GM21576 (cell line): Measurements from ENCODE around the gene ABCB11.

Experiments used
- ATAC-seq: cut with Tn5 transposase; IDR thresholded peaks from one replicate; pipeline ENCODE4 v1.9.1; 2021; ENCODE audit warnings: mild to moderate bottlenecking, moderate library complexity; ENCODE audit not compliant: unreplicated experiment

Gene ABCB11

DNA sequence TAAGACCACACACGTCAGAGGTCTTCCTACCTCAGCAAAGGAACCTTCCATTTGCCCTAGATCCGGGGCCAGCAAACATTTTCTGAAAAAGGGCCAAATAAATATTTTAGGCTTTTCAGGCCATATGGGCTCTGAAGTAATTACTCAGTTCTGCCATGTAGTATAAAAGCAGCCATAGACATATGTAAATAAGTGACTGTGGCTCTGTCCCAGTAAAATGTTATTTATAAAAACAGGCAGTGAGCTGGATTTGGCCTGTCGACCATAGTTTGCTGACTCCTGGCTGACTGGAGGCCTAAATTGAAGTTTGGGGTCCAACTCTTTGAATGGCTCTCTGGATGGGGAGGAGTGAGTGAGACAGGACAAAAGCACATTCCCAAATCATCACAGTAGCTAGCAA is 49.5 kb downstream of the ABCB11 start:
- no peak for ATAC-seq

DNA sequence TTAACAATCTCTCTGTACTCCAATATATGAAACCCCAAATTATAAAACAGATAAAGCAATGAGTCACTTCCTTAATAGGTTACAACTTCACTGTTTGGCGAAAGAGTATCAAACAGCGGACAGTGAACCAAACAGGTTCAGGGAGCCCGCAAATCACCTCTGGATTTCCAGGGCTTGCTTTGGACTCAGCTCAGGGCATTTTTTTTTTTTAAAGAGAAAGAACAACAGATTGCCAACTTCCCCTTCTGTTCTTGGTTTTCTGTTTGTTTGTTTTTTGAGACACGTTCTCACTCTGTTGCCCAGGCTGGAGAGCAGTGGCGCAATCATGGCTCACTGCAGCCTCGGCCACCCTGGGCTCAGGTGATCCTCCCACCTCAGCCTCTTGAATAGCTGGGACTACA is 52.7 kb downstream of the ABCB11 start:
- ATAC-seq: no peak

DNA sequence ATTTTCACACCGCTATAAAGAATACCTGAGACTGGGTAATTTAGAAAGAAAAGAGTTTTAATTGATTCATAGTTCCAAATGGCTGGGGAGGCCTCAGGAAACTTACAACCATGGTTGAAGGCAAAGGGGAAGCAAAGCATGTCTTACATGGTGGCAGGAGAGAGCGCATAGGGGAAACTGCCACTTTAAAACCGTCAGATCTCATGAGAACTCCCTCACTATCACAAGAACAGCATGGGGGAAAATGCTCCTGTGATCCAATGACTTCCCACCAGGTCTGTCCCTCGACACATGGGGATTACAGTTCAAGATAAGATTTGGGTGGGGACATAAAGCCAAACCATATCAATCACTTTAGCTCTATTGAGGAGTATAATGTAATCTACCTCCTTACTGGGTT is 53.5 kb downstream of the ABCB11 start:
- ATAC-seq: no peak

DNA sequence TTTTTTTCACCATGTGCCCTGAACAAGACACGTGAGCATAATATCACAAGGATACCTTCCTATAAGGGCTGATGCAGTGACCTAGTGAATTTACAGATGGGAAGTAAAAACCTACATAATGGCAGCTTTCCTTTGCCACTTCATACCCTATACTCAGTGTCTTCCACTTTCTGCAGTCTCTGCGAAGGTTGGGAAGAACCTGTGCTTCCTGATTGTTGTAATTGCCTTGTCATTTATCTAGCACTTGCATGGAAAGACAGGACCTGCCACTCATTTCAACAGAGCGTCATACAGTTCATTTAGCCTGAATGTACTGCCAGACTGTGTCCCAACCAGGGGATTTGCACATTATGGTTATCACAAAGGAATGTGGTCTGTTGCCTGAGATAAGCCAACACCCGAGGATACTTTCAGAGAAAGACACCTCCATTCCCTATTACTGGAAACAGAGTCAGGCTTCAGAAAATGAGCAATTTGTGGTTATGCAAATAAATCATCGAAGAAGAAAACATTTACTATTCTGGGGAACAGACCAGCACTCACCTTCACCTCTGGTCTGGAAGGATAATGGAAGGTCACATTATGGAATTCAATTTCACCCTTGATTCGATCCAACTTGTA is 55.0 kb downstream of the ABCB11 start:
- ATAC-seq: no peak

DNA sequence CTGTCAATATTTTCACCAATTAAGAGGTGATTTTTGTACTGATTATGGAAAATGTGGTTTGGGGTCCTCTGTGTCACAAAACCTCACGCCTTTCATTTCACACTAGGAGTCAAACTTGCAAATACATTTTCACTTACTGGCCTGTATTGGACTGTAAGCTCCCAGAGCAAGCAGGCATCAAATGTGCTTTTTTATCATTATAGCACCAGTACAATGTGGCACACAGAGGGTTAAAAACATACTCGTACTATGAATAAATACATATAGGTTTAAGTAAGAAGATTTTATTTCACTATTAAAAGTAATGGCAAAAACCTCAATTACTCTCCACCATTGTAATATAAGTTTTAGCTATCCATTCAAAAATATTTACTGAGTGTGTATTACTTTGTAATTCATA is 56.7 kb downstream of the ABCB11 start:
- no peak for ATAC-seq

DNA sequence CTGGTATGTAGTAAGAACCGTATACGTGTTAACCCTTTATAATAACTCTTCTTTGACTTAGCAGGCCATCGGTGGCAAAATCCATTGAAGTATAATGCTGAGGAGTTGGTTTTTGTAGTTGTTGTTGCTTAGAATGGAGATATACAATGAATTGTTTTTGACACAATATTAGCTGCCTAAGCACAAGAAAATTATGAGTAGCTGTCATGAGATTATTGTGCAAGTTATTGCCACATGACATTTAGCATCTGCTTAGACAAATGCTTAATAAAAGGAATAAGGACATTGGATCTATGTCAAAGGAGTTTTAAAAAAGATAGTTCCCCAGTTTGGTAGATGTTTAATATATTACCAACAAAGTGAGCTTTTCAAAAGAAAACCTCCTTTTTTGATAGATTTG is 59.9 kb downstream of the ABCB11 start:
- ATAC-seq: no peak

DNA sequence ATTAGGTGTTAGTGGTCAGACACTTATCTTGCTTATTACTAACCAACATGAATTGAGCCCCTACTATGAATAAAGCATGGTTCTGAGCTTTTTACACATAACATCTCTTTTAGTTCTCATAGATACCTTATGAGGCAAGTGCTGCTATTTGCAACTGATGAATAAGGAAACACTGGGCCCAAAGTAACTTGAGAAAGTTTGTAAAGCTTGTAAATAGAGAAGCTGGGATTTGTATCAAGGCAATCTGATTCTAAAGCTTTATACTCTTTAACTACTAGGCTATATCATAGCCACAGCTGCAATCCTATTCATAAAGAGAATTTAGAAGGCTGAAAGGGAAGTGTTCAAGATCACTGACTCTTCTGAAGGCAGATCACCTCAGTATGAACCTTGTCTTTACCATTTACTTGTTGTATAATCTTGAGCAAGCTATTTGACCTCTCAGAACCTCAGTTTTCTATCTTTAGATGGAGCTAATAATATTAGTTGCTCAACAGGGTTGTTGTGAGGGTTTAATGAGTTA is 60.4 kb downstream of the ABCB11 start:
- no peak for ATAC-seq

DNA sequence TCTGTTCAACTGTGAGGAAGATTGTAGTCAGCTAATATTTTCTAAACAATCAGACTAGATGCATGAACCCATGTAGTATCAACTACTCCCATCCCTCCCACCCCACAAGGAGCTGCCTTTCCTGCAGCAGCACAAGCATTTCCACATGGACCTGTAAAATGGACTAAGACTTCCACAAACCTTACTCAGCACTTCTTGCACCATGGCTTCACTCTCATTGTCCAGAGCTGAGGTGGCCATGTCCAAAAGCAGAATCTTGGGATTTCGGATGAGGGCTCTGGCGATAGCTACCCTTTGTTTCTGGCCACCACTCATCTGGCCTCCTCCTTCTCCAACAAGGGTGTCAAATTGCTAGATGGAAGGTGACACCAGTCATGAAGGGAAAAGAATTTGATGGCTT is 61.3 kb downstream of the ABCB11 start:
- ATAC-seq: no peak

DNA sequence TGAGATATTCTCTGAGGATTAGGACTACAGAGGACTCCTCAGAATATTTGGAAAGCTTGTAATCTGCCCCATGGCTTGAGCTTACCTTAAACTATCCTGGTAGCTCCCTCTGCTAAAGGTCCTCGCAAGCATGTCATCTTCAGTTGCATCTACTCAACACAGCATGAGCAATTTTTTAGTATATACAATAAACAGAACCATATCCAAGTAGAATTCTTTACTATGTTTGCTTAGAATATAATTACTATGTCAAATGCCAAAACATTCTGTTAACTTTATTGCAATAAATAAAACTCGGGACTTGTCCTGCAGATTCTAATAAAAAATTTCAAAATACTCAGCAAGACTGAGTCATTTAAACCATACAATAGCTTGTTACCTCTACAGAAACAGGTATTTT is 62.8 kb downstream of the ABCB11 start:
- no peak for ATAC-seq

DNA sequence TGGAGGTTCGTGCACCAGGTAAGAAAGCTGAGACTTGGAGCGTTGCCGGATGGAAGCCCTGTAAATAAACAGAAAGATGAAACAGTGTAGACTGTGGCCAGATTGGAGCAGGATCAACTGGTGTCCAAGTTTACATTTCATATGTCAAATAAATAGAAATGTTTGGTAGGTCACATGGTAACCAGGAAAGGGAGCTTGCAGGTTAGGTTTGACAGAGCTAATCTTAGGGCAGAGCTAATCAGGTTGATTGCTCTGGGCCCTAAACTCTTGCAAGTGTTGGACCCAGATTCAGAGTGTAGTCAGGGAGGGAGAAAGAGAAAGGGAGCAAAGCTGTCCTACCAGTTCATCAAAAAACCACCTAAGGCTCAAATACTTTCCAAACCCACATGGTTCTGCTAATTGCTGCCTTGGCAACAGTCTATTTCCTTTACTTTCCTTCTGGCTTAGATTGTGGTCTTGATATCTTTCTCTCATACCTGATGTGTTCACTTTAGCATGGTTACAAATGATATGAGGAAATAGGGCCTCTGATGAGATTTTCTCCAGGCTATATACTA is 66.8 kb downstream of the ABCB11 start:
- ATAC-seq: no peak

DNA sequence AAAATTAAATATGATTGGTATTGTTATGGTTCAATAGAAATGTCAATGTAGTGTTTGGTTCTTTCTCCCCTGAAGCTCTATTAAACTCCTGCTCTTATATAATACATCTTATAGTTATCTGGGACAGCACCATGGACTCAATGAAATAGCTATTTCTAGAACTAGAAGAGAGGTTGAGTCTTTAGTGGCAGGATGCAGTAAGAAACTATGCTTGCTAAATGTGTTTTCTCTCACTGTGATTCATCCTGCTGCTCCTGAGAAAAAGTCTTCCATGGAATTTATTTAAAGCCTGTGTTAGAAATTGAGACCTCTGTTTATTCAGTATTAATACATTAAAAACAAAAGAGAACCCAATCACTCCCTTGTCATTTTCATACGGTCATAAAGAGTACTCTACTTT is 68.5 kb downstream of the ABCB11 start:
- no peak for ATAC-seq

DNA sequence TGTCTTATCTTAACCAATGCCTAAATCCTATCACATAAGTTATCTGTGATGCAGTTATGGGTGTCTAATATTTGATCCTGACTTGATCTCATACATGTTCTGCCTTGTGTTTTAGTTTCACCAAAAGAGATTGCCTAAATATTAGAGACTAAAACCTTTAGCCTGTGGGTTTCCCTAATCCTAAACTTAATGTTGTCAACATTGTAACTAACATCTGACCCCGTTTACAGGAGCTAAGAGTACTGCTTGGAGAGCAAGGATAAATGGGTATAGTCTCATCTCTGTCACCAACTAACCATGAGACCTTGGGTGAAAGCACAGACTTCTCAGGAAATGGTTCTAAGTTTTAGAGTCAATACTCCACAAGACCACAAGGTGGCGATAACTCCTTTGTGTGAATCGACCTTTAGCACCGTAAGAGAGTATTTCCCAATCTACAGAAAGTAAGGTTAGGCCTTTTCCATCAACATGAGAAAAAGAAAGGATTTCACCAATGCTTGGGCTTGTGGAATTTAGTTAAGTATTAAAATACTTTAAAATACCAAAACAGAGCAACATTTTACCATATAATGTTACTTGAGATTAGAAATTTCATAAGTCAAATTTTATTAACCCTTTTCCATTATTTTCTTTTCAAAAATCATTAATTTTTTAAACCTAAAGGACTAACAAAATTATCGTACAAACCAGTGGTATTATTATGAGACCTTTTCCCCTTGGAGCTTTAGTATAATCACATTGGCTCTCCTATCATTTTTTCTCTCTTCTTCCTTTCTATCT is 69.5 kb downstream of the ABCB11 start:
- peak; percentile 90 for ATAC-seq

DNA sequence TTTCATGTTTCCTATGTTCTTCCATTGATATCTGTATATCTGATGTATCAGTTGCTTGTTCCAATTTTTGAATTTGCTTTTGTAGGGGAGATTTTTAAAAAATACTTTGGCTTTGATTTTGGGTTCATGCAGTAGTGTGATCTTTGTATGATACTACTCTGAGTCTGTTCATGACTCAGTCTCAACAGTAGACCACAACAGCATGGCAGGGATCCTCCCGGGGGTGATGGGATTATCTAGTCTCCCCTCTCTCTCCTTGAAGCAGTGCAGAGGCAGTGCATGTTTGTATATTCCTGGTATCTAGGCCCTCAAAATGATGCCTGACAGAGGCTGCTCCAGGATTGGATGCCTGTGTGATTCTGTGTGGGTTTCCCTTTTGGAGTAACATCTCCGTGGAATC is 74.7 kb downstream of the ABCB11 start:
- ATAC-seq: no peak

DNA sequence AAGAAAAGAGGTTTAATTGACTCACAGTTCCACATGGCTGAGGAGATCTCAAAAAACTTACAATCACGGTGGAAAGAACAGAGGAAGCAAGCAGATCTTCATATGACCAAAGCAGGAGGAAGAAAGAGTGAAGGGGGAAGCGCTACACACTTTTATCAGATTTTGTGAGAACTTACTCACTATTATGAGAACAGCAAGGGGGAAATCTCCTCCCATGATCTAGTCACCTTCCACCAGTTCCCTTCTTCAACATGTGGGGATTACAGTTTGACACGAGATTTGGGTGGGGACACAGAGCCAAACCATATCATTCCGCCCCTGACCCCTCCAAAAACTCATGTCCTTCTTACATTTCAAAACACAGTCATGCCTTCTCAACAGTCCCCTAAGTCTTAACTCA is 75.8 kb downstream of the ABCB11 start:
- no peak for ATAC-seq

DNA sequence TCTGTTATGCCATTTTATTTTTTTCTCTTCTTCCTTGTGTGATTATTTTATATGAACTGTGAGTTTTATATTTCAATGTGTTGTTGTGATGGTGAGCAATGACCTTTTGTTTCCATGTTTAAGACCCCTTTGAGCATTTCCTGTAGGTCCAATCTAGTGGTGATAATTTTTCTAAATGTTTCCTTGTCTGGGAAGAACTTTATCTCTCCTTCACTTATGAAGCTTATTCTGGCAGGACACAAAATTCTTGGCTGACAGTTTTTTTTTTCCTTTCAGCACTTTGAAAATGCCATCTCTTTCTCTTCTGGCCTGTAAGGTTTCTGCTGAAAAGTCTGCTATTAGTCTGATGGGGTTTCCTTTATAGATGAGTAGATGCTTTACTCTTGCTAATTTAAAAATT is 76.9 kb downstream of the ABCB11 start:
- ATAC-seq: no peak

DNA sequence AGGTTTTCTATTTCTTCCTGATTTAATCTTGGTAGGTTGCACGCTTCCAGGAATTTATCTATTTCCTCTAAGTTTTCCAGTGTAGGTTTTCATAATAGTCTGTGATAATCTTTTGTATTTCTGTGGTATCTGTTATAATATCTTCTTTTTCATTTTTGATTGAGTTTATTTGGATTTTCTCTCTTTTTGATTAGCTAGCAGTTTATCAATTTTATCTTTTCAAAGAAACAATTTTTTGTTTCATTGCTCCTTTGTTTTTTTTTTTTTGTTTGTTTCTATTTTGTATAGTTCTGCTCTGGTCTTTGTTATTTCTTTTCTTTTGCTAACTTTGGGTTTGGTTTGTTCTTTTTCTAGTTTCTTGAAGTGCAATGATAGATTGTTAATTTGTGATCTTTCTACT is 78.7 kb downstream of the ABCB11 start:
- ATAC-seq: no peak

DNA sequence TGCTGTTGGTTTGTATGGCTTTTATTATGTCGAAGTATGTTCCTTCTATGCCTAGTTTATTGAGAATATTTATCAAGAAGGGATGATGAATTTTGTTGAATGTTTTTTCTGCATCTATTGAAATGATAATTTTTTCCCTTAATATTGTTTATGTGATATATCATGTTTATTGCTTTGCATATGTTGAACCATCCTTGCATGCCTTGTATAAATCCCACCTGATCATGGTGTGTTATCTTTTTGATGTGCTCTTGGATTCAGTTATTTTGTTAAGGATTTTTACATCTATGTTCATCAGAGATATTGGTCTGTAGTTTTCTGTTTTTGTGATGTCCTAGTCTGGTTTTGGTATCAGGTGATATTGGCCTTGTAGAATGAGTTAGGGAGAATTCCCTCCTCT is 79.3 kb downstream of the ABCB11 start:
- no peak for ATAC-seq

DNA sequence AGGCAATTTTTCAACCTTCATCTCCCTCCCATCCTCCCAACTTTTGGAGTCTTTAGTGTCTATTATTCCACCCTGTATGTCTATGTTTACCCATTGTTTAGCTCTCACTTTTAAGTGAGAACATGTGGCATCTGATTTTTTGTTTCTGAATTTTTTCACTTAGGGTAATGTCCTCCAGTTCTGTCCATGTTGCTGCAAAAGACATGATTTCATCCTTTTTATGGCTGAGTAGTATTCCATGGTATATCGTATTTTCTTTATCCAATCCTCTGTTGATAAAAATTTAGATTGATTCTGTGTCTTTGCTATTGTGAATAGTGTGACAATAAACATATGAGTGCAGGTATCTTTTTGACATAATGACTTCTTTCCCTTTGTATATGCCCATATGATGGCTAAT is 81.8 kb downstream of the ABCB11 start:
- no peak for ATAC-seq

DNA sequence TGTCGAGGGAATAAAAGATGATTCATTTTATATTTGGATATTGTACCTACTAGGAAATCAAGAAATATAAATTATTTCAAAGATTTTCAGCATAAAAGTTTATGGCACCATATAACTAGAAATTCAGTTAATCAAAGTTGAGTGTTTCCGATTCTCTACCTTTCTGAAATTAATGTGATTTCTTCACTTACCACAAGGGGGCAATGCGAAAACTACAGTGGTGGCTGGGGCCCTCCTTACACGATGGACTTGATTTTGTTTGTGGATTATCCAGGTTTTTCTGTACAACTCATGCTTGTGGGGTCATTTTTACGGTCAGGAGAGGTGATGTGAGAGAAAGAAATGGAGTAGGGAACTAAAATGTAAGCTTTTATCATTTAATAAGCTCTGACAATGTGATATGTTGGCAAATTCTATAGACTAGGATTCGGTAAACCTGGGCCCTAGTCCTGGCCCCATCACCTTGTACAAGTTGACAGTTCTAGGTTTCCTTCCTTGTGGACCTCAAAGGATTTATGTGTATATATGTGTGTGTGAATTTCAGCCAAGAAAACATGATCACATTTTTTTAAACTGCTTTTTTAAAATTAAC is 82.4 kb downstream of the ABCB11 start:
- no peak for ATAC-seq

DNA sequence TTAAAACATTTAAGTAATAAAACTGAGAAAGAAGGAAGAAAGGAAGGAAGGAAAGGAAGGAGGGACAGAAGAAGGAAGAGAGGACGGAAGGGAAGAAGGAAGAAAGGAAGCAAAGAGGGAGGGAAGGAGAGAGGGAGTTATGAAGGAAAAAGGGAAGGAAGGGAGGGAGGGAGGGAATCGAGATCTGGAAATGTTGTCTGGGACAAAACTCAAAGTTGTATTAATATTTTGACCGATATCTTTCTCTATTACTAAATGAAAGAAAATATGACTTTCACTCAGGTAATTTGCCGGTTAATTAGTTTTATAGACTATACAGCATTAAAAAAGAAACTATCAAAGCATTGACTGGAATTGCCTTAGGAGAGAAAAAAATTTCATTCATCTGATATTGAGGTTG is 85.6 kb downstream of the ABCB11 start:
- no peak for ATAC-seq

DNA sequence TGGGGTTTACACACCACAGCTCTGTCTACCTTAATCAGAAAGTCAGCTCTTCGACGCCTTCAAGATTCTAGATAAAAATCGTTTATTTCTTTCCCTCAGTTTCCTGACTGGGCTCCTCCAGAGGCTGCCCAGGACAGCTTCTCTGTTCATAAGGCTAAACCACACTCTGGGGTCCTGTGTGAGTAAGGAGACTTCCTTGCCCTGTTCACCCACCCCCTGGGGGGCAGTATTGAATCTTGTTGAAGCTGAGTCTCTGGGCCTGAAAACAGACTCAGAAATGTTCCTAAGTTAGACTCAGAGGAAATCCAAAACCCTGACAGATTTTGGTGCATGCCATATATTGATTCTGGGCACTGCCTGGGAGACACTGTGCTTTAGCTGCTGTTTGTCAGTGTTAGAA is 87.1 kb downstream of the ABCB11 start:
- no peak for ATAC-seq

DNA sequence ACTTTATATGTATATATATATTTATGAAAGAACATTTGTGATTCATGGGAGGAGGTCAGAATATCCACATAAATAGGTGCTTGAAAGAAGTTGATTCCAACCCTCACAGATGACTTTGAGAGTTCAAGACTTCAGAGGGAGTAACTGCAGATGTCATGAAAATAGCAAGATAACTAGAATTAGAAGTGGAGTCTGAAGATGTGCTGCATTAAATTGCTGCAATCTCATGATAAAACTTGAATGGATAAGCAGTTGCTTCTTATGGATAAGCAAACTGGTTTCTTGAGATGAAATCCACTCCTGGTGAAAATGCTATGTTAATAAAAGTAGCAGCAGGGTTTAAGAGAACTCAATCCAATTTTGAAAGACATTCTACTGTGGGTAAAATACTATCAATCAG is 89.8 kb downstream of the ABCB11 start:
- no peak for ATAC-seq
